Left ventricle myocardium inferior (tissue), 1 donor: Measurements from ENCODE around the gene KCNH8. TPM values are rescaled to one million over a fixed set of nuclear protein-coding genes. Genes with fewer than 3 reads are reported as not detected.

ENCODE experiments used
- DNase-seq: peaks from one replicate; pipeline ENCODE4 v3.0.0-alpha.2; 2020
- H3K27ac ChIP-seq: fragments of 200-600 bp; replicated peaks from 2 replicates; pipeline ENCODE4 v1.8.0; 2021
- H3K27me3 ChIP-seq: fragments of 200-600 bp; 2 replicates; pipeline ENCODE4 v1.8.0; 2021; ENCODE audit warnings: low read depth
- H3K36me3 ChIP-seq: fragments of 200-600 bp; 2 replicates; pipeline ENCODE4 v1.8.0; 2021
- H3K4me1 ChIP-seq: fragments of 200-600 bp; 2 replicates; pipeline ENCODE4 v1.8.0; 2021
- H3K4me3 ChIP-seq: fragments of 200-600 bp; 2 replicates; pipeline ENCODE4 v1.8.0; 2021; ENCODE audit warnings: mild to moderate bottlenecking, moderate library complexity
- H3K9me3 ChIP-seq: fragments of 200-600 bp; replicated peaks from 2 replicates; pipeline ENCODE4 v1.8.0; 2021
- intact Hi-C: fragments of 100-400 bp; cut with micrococcal nuclease; formaldehyde crosslinking; loops from one replicate; pipeline ENCODE4 v1.11.0; 2022
- microRNA-seq: library from miRNA; unstranded; fragments of <30 nt; microRNA quantifications from one replicate; pipeline ENCODE4 v1.2.0, GENCODE V29; 2020
- total RNA-seq: library from RNA; stranded (reverse); fragmentation: NEBNext Ultra II Directional; extraction: Animal tissue kit (Norgen Biotek cat#: 25700); gene quantifications from one replicate; pipeline ENCODE4 v1.2.1, GENCODE V29; 2021
- TF ChIP-seq, protein P1 (sequence below): fragments of 200-600 bp; IDR thresholded peaks from 2 replicates; pipeline ENCODE4 v1.8.0; 2021; ENCODE audit warnings: antibody characterized with exemption, mild to moderate bottlenecking, borderline replicate concordance
- donor health status: DM: no; HTN: yes; CAD: no; lungs with severe emphysema.

The KCNH8 gene
- total RNA-seq, 1 donor from 2014 or later: 0.05 TPM

DNA sequence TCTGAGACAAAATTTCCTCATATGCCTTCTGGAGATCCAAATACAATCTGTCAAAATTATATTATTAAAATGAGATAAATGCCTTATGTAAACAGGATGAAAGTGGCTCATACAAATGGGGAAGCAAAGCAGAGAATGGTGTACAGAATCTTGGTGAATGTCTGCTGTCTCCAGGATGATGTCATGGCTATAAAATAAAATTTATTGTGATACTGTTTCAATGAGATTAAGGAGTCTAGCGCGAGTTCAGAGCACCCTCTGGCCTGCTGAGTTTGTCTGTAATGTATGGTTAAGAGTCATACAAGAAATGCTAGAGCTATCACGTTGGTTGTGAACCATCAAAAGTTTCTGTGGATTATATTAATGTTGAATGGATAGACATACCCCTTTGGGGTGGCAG, 426.0 kb downstream of the KCNH8 start:
- TF ChIP-seq, protein P1, sequence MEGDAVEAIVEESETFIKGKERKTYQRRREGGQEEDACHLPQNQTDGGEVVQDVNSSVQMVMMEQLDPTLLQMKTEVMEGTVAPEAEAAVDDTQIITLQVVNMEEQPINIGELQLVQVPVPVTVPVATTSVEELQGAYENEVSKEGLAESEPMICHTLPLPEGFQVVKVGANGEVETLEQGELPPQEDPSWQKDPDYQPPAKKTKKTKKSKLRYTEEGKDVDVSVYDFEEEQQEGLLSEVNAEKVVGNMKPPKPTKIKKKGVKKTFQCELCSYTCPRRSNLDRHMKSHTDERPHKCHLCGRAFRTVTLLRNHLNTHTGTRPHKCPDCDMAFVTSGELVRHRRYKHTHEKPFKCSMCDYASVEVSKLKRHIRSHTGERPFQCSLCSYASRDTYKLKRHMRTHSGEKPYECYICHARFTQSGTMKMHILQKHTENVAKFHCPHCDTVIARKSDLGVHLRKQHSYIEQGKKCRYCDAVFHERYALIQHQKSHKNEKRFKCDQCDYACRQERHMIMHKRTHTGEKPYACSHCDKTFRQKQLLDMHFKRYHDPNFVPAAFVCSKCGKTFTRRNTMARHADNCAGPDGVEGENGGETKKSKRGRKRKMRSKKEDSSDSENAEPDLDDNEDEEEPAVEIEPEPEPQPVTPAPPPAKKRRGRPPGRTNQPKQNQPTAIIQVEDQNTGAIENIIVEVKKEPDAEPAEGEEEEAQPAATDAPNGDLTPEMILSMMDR: no peak
- Histone ChIP-seq H3K27me3 (no peaks in the 10 kb centered on the region), H3K27ac (no peak overlapping the region), H3K9me3 (no peaks in the 10 kb centered on the region), H3K4me3 (no peak overlapping the region), H3K36me3 (no peaks in the 10 kb centered on the region), H3K4me1 (no peaks in the 10 kb centered on the region)
- intact Hi-C loops: no loop called here
- no peak for DNase-seq

DNA sequence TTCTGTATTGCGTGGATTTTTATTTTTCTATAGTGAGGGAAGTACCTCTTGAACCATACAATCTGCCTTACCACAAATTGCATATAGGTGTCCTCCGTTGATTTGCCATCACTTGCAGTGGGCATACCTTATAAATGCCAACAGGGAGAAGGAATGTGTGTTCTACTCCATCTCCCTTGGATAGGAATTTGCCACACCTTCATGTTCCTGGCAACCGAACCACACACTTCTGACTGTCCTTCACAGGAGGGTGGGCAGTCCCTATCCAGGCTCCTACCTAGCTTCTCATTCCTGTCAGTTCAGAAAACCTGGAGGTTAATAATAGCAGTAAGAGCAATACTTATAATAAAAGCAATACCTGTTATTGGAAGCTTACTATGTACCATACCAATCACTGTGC, 428.0 kb downstream of the KCNH8 start:
- no peaks in the 10 kb centered on the region for H3K36me3 ChIP-seq
- peaks cover 2% of the 10 kb centered on the region for H3K9me3 ChIP-seq
- DNase-seq: no peak
- no peak overlapping the region for H3K27ac ChIP-seq
- no peak overlapping the region for H3K4me3 ChIP-seq
- intact Hi-C loops: no loop called here
- no peaks in the 10 kb centered on the region for H3K4me1 ChIP-seq
- no peaks in the 10 kb centered on the region for H3K27me3 ChIP-seq
- TF ChIP-seq, protein P1: no peak

Small RNA genes lying within 50 kb of the gene (microRNA-seq; reads per million reads assigned to microRNA genes)
- gene MIR4791: not detected
